Fibroblast of skin of left biceps (primary cell): ENCODE data around the gene ASIC3.
"Not testable (repeated sequence)": the region's sequence is repeated elsewhere in the genome, so short reads cannot be mapped to it uniquely, and the experiment has no call there.

ENCODE experiments used
- DNase-seq, 2 experiments: peaks; one replicate each; pipeline ENCODE4 v3.0.0-alpha.2; 2013; ENCODE audit warnings: low read depth in 2 of 2

Gene ASIC3

DNA sequence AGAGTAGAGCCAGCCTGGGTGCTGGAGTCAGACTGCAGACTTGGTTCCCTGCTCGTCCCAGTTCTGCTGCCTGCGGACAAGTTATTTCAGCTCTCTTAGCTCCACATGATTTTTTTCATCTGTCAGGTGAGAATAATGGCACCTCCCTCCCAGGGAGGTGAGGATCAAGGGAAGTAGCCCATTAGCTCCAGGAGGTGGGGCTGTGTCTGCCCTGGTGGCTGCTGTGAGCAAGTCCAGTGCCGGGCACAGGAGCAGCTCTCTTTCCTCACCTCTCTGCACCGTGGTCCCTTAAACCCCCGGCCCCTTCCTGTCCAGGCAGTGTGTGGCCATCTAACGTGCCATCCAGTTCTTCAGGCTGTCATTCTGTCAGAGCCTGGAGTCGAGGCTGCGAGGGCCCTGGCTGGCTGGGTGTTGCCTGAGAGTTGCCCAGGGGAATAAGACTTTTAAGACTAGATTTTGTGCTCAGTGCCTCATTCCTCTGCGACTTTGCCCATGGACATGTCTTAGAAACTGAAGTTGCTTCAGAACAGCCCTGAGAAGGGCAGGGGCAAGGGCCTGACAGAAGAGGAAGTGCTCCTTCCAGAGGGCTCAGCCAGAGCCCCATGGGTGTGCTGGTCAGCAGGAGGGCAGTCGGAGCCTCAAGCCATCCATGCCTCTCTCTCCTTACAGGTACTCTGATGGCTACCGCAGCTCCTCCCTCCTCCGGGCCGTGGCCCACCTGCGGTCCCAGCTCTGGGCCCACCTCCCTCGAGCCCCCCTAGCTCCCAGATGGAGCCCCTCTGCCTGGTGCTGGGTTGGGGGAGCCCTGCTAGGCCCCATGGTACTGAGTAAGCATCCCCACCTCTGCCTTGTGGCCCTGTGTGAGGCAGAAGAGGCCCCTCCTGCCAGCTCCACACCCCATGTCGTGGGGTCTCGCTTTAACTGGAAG, 15.1 kb upstream of the ASIC3 start:
- no peak for DNase-seq

DNA sequence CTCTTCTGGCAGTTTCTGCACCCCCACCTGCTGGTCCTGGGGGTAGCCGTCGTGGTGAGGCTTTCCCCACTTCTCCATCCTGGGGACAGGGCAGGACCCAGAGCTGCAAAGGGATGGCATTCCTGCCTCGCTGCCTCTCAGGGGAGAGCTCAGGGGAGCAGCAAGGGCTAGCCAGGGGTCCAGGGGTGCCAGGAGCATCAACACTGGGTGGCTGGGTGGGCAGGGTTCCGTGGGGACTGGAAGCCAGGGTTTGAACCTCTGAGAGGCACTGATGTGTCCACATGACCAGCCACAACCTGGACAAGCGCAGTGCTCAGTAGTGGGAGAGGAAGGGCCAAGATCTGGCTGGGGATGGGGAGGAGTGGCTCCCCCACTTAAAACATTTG, 14.5 kb upstream of the ASIC3 start:
- DNase-seq, result no peak

DNA sequence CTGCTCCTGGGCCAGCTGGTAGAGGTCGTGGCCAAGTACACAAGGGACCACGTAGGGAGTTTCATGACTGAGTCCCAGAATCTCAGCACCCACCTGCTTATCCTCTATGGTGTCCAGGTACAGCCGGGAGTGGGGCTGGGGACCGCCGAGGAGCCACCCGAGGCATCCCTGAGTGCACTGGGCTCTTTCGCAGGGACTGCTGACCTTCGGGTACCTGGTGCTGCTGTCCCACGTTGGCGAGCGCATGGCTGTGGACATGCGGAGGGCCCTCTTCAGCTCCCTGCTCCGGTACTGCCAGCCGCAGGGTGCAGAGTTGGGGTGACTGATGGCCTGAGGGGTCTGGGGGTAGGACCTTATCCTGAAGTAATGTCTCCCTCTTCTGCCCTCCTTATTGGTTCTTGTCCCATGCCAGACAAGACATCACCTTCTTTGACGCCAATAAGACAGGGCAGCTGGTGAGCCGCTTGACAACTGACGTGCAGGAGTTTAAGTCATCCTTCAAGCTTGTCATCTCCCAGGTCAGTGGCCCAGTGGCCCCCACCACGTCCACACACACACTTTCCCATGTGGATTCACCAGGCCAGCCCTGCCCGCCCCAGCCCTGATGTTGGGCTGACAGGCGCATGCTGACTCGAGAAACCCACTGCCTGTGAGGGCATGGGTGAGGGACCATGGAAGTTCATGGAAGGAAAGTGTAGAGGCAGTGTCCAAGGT, 13.9 kb upstream of the ASIC3 start:
- no peak for DNase-seq

DNA sequence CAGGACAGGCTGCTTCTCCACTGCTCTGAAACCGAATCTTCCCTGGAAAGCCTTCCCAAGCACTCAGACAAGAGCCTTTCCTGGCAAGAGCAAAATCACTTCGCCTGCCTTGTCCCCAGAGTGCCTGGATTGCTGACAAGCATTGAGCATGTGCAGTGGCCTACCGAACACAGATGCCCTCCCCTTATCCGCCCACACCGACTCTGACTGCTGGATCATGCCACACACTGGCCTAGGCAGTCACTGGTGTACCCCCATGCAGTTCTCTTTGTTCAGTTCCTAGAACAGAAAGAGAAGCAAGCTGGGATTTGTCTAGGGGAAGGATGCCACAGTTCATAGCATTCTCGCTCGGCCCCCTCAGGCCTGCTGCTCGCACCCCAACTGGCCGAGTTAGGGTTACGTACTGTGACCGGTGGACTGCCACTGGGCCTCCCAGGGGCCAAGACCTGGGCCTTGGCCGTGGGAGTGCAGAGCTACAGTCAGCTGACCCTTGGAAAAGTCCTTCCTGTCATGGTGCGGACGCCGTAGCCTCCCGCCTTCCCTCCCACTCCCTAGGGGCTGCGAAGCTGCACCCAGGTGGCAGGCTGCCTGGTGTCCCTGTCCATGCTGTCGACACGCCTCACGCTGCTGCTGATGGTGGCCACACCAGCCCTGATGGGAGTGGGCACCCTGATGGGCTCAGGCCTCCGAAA, 13.2 kb upstream of the ASIC3 start:
- no peak for DNase-seq

DNA sequence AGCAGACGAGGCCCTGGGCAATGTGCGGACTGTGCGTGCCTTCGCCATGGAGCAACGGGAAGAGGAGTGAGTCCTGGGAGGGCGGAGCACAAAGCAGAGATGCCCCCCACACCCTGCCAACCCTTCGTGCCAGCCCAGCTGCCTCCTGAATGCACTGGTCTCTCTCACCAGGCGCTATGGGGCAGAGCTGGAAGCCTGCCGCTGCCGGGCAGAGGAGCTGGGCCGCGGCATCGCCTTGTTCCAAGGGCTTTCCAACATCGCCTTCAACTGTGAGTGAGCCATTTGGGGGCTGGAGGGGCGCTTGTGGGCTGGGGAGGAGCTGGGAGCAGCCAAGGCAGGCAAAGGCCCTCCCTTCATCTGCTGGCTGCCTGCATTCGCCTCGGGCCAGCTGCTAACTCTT, 12.4 kb upstream of the ASIC3 start:
- no peak for DNase-seq

DNA sequence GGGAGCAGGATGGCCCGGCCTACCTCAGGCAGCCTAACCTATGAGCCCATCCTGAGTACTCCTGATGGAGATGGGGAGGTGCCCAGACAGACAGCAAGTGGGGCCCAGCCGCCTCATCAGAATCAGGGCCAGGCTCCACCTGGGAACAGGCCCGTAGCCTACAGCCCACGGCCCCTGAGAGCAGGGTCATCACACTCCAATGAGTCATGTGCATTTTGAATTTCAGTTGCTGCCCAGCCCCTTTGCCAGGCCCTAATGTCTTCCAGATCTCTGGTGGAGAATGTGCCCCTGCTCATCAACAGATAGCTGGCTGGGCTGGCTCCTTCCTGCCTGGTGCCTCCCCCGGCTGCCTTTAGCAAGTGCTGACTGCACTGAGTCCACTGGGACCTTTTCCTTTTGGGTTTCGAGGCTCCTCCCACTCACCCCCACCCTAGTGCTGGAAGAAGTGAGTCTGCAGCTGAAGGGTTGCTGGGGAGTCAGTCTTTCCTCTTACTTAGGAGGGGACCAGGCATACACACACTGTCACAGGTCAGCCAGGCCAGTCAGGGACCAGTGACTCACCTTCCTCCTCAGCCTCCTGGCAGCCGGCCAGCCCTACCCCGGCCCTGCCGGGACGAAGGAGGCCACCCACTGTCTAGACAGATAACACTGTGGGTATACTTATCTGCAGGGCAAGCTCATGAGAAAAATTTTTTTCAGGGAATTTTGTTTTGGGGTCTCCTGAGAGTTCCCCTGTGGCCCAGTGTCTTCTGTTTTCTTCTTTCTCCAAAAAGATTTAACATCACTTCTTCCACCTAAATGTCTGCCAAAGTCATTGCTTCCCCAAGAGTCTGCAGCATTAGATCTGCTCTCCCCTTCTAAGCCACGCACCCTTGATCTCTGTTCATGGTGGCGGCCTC, 9.1 kb upstream of the ASIC3 start:
- no peak for DNase-seq

DNA sequence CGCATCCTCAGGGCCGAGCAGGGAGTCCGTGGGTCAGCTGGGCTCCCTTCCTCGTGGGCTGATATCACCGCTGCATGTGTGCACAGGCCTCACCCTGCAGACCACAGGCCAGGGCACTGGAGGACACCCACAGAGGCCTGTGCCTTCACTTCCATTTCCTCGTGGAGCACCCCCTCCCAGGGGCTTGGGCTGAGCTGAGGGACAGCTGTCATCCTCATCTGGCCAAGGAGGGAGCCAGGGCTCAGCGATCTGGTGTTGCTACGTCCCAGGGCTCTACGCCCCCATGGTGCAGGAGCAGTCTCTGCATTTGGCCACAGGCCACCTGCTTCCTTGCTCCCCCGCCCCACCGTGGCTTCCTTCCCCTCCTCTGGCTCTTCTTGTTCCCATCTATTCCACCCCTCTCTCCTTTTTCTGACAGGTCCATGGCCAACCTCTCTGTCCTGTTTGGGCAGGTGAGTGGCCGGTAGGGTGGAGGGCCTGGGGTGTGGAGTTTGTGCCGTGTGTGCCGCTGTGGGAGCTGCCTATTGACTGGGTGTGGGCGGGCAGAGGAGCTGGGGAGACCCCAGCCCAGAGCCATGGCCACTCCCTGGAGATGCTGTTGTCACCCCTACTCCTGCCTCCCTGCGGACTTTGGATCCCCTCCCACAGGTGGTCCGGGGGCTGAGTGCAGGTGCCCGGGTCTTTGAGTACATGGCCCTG, 8.3 kb upstream of the ASIC3 start:
- DNase-seq, result no peak

DNA sequence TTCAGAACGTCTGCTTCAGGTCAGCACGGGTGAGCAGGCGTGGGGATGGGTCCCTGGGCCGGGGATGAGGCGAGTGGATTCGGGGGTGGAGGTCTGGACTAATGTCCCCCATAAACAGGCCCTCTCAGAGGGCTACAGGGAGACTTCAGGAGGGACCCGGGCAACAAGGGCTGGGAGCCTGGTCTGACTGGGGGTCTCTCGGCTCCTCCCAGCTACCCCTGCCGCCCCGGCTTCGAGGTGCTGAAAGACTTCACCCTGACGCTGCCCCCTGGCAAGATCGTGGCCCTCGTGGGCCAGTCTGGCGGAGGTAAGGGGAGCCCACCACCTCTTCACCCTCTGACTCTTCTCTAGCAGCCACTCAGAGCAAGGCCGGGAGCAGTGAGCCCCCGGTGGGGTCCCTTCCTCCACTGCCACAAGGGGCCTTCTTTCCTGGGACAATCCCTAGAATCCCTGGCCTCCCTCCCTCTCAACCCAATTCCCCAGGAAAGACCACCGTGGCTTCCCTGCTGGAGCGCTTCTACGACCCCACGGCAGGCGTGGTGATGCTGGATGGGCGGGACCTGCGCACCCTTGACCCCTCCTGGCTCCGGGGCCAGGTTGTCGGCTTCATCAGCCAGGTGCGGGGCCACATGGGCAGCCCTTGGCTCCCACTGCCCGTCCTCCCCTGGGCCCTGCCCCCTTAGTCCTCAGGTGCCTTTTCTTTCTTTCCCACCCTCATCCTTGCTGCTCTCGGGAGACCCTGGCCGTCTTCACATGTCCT, 7.5 kb upstream of the ASIC3 start:
- DNase-seq, result no peak

DNA sequence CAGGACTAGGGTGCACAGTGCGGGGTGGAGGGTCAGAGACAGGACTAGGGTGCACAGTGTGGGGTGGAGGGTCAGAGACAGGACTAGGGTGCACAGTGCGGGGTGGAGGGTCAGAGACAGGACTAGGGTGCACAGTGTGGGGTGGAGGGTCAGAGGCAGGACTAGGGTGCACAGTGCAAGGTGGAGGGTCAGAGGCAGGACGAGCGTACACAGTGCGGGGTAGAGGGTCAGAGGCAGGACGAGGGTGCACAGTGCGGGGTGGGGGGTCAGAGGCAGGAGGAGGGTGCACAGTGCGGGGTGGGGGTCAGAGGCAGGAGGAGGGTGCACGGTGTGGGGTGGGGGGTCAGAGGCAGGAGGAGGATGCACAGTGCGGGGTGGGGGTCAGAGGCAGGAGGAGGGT, 4.9 kb upstream of the ASIC3 start:
- DNase-seq, result not testable (repeated sequence)

DNA sequence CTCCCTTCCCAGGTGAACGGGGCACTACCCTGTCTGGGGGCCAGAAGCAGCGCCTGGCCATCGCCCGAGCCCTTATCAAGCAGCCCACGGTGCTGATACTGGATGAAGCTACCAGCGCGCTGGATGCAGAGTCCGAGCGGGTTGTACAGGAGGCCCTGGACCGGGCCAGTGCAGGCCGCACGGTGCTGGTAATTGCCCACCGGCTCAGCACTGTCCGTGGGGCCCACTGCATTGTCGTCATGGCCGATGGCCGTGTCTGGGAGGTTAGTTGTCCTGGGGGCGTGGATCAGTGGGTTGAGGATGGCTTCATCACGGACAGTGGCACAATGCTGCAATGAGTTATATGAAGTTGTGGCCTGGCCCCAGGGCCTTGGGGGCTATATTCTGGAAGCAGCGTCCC, 4.4 kb upstream of the ASIC3 start:
- DNase-seq, result no peak

DNA sequence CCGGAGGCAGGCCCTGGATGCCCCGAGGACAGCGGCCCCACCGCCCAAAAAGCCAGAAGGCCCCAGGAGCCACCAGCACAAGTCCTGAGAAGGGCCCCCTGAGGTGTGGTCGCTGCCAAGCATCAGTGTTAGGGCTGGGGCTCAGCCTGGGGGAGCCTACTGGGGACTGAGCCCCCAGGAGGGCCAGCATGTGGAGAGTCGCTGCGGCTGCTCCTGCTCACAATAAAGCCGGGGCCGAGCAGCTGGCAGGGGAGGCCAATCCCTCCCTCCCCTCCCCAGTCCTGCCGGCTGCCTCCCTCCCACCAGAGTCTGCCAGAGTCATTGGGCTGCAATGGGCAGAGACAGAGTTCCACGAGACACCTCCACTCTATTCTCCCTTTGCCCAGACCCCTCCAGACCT, 3.1 kb upstream of the ASIC3 start:
- no peak for DNase-seq

DNA sequence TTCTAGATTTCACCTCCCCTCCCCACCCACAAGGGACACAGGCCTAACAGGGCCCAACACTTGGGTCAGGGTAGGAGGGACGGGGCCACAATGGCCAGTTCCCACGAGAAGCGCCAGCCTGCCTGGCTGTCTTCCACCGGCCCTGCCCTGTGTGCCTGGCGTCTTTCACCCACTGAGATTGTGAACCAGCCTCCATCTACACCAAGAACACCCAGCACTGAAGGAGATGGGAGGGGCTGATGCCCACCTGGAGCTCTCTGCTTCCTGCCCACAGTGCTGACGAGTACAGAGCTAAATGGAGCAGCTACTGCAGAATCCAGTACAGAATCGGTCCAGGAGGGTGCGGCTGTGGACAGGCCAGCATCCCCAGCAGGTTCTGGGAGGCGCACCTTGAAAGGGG, 2.4 kb upstream of the ASIC3 start:
- DNase-seq, result no peak

DNA sequence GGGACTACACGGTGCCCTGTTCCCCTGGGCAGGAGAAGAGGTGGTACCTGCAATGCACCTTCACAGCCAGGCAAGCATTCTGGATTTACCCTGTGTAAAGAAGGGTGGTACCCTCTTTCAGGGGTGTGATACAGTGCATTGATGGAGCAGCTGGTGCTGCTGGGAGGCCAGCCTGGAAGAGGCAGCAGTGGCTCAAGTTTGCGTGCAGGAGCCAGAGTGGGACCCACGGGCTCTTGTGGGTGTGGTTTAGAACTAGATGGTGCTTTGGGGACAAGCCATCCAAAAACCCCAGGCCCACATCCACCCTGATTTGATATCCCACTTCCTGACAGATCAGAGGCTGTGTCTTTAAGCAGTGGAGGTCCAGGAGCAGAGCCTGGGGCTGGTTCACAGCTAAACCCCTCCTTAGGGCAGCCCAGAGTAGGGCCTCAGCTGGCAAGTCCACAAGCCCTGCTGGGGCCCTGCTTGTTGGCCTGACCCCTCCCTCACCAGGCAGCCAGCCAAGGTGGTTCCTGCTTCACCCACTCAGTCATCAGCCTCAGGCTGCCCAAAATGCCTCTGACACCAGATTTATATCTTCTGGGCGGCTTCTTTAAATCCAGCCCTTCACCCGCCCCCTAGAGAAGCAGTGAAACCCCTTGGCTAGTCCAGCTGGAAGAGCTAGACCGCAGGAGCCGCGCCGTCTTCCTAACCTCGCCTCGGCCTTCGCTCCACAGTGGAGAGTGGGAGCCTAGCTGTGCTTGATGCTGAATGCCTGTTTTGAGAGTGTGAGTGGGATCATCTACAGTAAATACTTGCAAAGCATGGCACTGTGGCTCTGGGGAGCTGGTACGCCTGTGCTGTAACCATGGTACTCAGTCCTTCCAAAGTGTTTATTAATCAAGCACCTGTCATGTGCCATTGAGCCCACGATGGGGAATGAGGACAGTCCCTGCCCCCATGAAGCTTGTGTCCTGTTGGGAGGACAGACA, 1.4 kb upstream of the ASIC3 start:
- no peak for DNase-seq

DNA sequence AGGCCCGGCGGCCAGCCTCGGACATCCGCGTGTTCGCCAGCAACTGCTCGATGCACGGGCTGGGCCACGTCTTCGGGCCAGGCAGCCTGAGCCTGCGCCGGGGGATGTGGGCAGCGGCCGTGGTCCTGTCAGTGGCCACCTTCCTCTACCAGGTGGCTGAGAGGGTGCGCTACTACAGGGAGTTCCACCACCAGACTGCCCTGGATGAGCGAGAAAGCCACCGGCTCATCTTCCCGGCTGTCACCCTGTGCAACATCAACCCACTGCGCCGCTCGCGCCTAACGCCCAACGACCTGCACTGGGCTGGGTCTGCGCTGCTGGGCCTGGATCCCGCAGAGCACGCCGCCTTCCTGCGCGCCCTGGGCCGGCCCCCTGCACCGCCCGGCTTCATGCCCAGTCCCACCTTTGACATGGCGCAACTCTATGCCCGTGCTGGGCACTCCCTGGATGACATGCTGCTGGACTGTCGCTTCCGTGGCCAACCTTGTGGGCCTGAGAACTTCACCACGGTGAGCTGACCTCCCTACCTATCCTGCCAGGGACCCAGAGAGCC, 656 bp downstream of the ASIC3 start:
- DNase-seq, result no peak

DNA sequence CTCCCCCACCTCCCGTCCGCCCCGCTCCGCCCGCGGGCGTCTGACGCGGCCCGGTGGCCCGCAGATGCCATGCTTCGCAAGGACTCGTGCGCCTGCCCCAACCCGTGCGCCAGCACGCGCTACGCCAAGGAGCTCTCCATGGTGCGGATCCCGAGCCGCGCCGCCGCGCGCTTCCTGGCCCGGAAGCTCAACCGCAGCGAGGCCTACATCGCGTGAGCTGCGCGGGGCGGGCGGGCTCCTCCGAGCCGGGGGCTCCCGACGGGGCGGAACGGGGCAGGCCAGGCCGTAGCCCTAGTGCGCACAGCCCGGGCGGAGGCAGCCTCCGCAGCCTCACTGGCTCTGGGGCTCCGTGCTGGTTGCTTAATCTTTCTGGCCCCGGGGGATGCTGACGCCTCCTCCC, 2.8 kb downstream of the ASIC3 start:
- no peak for DNase-seq

DNA sequence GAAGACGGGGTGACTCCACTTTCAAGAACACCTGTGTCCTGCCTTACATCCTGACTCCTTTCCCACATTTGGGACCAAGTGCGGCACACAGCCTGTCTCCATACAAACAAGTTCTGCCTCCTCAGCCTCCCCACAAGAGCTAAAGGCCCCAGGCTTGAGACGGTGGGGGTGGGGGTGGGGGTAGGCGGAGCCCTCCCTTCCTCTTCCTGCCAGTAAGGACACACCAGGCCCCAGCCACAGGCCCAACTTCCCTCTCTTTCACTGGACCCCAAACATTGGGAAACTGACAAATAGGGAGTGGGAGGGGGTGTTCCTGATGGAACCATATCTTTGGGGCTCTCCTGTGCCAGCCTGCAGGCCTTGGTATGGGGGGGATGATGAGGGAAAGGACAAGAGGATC, 4.8 kb downstream of the ASIC3 start:
- DNase-seq, result no peak

DNA sequence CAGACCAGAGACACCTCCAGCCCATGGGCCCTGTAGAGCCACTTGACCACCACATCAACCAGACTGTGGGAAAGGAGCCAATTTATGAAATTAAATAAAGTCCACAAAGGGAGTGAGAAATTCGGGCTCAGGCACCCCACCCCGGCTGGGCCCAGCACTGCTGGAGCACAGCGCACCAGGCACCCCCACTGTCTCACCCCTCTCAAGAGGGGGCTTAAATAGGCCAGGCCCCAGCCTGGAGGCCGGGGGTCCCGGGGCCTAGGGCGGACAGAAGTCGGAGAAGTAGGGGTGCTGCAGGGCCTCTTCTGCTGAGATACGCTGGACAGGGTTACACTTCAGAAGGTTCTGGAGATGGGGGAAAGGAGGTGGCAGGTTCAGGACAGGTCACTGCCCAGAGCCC, 5.4 kb downstream of the ASIC3 start:
- no peak for DNase-seq

DNA sequence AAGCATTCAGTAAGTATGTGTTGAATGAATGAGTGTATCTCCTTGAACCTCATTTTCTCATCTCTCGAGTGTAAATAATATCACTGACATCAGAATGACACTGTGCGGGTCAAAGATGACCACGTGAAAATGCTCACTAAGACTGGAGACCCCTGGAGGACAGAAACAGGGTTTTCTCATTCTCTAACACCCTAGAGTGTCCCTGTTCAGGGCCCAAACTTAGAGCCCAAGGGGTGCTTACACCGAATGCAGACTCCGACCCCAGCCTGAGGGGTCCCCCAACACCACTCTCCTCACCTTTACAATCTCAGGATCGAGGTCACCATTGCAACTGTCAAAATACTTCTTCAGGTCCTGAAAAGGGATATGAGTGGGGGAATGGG, 7.9 kb downstream of the ASIC3 start:
- no peak for DNase-seq
